GM08714 (cell line): ENCODE measurements around the gene ACACB.

Experiments
- H3K4me3 ChIP-seq: fragments of 200-500 bp; sonication (Bioruptor generic); 2 replicates; pipeline ENCODE4 v1.5.1; 2014; ENCODE audit warnings: mild to moderate bottlenecking, low read length, inconsistent platforms
- ZNF274 ChIP-seq: IDR thresholded peaks from 2 replicates; pipeline ENCODE4 v1.6.1; 2012; ENCODE audit warnings: mild to moderate bottlenecking, low read depth, low read length

ACACB gene

GRCh38 chr12:109301643-109302168 lies 185.3 kb downstream of the ACACB start:
- H3K4me3 ChIP-seq, result no peak overlapping the region
- TF ChIP-seq ZNF274, result no peak

- no peak for TF ChIP-seq ZNF274
- H3K4me3 ChIP-seq, result no peak overlapping the region
Measured at GRCh38 chr12:109302358-109302757, 186.0 kb downstream of the ACACB start.

- H3K4me3 ChIP-seq, result no peak overlapping the region
- TF ChIP-seq ZNF274, result no peak
Measured at GRCh38 chr12:109302770-109303169, 186.4 kb downstream of the ACACB start.

- H3K4me3 ChIP-seq, result no peak overlapping the region
- TF ChIP-seq ZNF274, result no peak
Measured at GRCh38 chr12:109304485-109304884, 188.1 kb downstream of the ACACB start.

- no peak overlapping the region for H3K4me3 ChIP-seq
- TF ChIP-seq ZNF274, result no peak
Measured at GRCh38 chr12:109305547-109305946, 189.2 kb downstream of the ACACB start.

GRCh38 chr12:109307051-109307450 lies 190.7 kb downstream of the ACACB start:
- no peak overlapping the region for H3K4me3 ChIP-seq
- TF ChIP-seq ZNF274, result no peak

GRCh38 chr12:109308534-109309380 lies 192.4 kb downstream of the ACACB start, which contains the start of gene FOXN4:
FOXN4 (minus strand) TSS chr12:109309284; CDS start chr12:109308321, 963 bp downstream.
- no peak for TF ChIP-seq ZNF274
- H3K4me3 ChIP-seq, result peak within 1 kb of the TSS; percentile 36; the same call in 1 of the 2 replicates

- TF ChIP-seq ZNF274, result no peak
- peak overlapping the region; percentile 36; the same call in 1 of the 2 replicates for H3K4me3 ChIP-seq
Measured at GRCh38 chr12:109309381-109310246, 193.2 kb downstream of the ACACB start.

- peak overlapping the region; percentile 20; the same call in 1 of the 2 replicates for H3K4me3 ChIP-seq
Measured at GRCh38 chr12:109310247-109311125, 194.1 kb downstream of the ACACB start.

More at GRCh38 chr12:109310247-109311125, 194.1 kb downstream of the ACACB start:
- no peak for TF ChIP-seq ZNF274
